ENCODE measurements around the gene FAM236A. TPM values are rescaled to one million over a fixed set of nuclear protein-coding genes. Genes with fewer than 3 reads are reported as not detected.
"Not testable (repeated sequence)": the region's sequence is repeated elsewhere in the genome, so short reads cannot be mapped to it uniquely, and the experiment has no call there.

FAM236A gene
- total and polyA plus RNA-seq, 8 donors: 0.34 to 0.74 (median 0.41) TPM; not detected in 4

DNA sequence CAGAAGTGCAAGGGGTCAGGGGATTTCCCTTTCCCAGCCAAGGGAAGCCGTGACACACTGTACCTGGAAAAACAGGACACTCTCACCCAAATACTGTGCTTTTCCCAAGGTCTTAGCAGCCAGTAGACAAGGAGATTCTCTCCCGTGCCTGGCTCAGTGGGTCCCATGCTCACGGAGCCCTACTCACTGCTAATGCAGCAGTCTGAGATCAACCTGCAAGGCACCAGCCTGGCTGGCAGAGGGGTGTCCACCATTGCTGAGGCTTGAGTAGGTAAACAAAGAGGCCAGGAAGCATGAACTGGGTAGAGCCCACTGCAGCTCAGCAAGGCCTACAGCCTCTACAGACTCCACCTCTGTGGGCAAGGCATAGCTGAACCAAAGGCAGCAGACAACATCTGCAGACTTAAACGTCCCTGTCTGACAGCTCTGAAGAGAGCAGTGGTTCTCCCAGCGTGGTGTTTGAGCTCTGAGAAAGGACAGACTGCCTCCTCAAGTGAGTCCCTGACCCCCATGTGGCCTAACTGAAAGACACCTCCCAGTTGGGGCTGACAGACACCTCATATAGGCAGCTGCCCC is 43.0 kb downstream of the FAM236A start:
- DNase-seq, H3K4me1 ChIP-seq, ATAC-seq: not testable (repeated sequence)

More for the DNA sequence above, 43.0 kb downstream of the FAM236A start:
- H3K4me3 ChIP-seq; H3K27me3 ChIP-seq; H3K27ac ChIP-seq; H3K9me3 ChIP-seq; H3K36me3 ChIP-seq; intact Hi-C loops (cut with DNase I): not testable (repeated sequence)

Other genes with a start within 250 kb of the FAM236A start
- 1 to 10 TPM; 4.8 TPM for gene PHKA1, start 223.9 kb upstream of the FAM236A start, total RNA-seq
- gene PHKA1, start 223.9 kb upstream of the FAM236A start, polyA plus RNA-seq (ENCODE audit: insufficient read length in 6 of 6): 1 to 10 TPM; 2.8 to 5.0 (median 4.1) TPM
- under 1 TPM; 0.45 to 0.47 TPM for gene DMRTC1B, start 161.3 kb upstream of the FAM236A start, total RNA-seq
- 1 to 10 TPM; 2.2 to 4.2 (median 2.6) TPM for gene DMRTC1B, start 161.3 kb upstream of the FAM236A start, polyA plus RNA-seq (ENCODE audit: insufficient read length in 6 of 6)
- not detected for gene FAM236B, start 155.5 kb upstream of the FAM236A start, total RNA-seq
- under 1 TPM in 1 of 6 donors, not detected in 5; 0.61 TPM for gene FAM236B, start 155.5 kb upstream of the FAM236A start, polyA plus RNA-seq (ENCODE audit: insufficient read length in 6 of 6)
- not detected for gene FAM236D, start 130.0 kb upstream of the FAM236A start, total RNA-seq
- not detected for gene FAM236D, start 130.0 kb upstream of the FAM236A start, polyA plus RNA-seq (ENCODE audit: insufficient read length in 6 of 6)
- not detected for gene FAM236C, start 25.6 kb upstream of the FAM236A start, total RNA-seq
- gene FAM236C, start 25.6 kb upstream of the FAM236A start, polyA plus RNA-seq (ENCODE audit: insufficient read length in 6 of 6): not detected
- gene DMRTC1, start 5.6 kb downstream of the FAM236A start, total RNA-seq: under 1 TPM; 0.18 to 0.20 TPM
- gene DMRTC1, start 5.6 kb downstream of the FAM236A start, polyA plus RNA-seq (ENCODE audit: insufficient read length in 6 of 6): under 1 TPM in 5 of 6 donors, not detected in 1; 0.25 to 0.53 (median 0.29) TPM
- gene PABPC1L2B, start 64.7 kb downstream of the FAM236A start, total RNA-seq: not detected
- gene PABPC1L2B, start 64.7 kb downstream of the FAM236A start, polyA plus RNA-seq (ENCODE audit: insufficient read length in 6 of 6): not detected
- gene PABPC1L2A, start 141.3 kb downstream of the FAM236A start, total RNA-seq: not detected
- not detected for gene PABPC1L2A, start 141.3 kb downstream of the FAM236A start, polyA plus RNA-seq (ENCODE audit: insufficient read length in 6 of 6)